ENCODE data around the gene FAM43B.
A peak's percentile ranks its signal among the peaks of the same experiment; 100 is the strongest.

The FAM43B gene

DNA sequence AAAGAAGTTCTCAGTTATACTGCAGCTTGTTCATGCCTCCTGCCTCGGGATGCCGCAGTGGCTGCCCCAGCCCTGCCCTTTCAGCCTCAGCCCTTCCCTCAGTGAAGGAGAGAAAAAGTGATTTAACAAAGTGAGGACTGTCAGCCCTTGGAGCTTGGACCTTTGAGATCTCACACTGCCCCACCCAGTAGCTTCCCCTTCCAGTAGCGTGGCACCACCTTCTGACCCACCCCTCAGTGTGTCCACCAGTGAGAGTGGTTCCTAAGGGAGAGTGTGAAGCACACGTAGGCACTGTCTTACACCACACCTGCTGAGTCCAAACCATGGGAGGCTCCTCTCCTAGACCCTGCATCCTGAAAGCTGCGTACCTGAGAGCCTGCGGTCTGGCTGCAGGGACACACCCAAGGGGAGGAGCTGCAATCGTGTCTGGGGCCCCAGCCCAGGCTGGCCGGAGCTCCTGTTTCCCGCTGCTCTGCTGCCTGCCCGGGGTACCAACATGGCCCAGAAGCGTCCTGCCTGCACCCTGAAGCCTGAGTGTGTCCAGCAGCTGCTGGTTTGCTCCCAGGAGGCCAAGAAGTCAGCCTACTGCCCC is 36.4 kb downstream of the FAM43B start, which contains the start of gene CDA:
Gene CDA (plus strand): TSS at position 464 of the 592 bp plus-strand sequence. CDS start 33 bp downstream, at position 497.
- peak within 1 kb of the TSS; percentile 12 for H3K4me3 ChIP-seq (ENCODE audit: low read depth, low read length)
- no peak for DNase-seq (ENCODE audit: low read depth)

DNA sequence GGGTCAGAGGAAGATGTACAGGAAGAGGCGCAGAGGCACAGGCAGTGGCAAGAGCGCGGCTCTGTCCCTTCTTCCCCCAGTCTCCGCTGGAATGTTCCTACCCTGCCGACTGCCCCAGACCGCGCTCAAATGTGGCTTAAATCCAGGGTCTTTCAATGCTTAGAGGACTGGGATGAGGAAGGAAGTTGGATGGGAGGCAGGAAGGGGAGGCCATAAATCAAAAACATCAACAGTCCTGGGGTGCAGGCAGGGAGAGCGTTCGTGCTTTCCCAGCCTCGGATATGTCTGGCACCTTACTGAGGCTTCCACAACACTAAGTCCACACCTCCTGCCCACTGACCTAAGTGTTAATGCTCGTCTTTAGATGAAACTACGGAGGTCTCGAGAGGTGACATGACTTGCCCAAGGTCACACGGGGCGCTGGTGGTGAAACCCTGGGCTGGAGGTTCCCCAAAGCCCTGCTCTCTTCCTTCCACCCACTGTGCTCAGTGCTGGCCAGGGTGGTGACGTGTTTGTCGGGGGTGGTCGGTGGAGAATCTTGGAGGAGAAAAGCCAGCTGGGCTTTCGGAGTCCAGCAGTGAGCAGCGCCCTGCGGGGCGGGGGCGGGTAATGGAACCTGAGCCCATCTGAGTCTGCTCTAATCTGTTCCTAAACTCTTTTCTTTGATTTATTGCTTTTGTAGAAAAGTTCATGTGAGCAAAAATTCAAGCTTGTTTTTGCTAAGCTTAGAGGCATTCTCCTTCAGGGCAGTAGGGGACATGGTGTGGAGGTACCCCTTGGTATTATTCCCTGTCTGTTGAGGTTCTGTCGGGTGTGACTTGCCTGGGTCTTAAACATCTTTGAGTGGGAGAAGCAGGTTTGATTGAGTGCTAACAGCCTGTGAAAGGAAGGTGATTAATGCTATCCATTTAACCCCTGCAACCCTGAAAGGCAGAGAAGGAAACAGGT is 37.2 kb downstream of the FAM43B start:
- peak overlapping the region; percentile 12 for H3K4me3 ChIP-seq (ENCODE audit: low read depth, low read length)
- DNase-seq (ENCODE audit: low read depth), result peak; percentile 75

DNA sequence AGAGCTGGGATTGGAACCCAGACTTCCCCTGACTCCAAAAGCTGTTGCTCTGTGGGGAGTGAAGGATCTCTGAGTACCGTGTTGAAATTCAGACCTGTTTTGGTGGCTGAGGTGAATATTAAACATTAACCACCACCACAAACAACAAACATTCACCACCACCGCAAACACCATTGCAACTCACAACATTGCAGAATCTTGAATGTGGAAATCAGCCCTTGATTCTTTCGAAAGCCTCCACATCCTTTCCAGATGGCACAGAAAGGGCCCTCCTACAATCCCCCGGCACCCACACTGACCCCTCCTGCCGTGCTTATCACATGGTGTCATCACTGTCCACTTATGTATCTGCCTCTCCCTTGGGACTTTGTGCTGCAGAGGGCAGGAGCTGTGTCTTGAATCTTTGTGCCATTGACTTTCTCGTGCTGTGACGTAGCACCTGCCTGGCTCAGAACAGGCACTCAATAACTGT is 38.0 kb downstream of the FAM43B start:
- H3K4me3 ChIP-seq (ENCODE audit: low read depth, low read length), result no peak overlapping the region
- DNase-seq (ENCODE audit: low read depth), result no peak

DNA sequence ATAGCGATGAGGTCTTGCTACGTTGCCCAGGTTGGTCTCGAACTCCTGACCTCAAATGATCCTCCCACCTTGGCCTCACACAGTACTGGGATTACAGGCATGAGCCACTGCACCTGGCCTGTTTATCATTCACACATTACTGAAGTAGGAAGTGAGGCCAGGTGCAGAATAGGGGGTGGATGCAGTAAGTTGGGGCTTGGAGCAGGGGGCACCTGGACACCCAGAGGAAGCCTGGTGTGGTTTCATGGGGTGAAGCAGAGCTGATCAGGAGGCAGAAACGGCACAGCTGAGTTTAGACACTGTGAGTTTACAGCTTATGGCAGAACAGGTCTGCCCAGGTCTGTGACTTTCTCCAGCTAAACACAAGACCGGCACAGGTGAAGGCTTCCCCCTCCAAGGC is 41.4 kb downstream of the FAM43B start:
- DNase-seq (ENCODE audit: low read depth), result no peak
- H3K4me3 ChIP-seq (ENCODE audit: low read depth, low read length), result no peak overlapping the region

DNA sequence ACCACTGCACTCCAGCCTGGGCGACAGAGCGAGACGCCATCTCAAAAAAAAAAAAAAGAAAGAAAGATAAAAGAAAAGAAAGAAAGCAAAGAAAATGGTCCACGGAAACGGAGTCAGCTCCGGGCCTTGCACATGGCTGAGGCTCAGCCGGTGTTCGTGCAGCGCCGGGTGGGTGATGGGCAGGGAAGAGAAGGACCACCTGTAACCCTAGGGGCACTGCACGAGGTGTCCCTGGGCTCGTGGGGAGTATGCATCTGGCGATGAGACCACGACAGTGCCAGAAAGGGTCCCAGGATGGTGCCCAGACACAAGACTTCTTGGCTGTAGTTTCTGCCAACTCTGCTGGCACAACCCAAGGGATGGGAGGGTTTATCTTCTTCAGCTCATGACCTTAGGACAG is 42.4 kb downstream of the FAM43B start:
- H3K4me3 ChIP-seq (ENCODE audit: low read depth, low read length), result no peak overlapping the region
- no peak for DNase-seq (ENCODE audit: low read depth)

DNA sequence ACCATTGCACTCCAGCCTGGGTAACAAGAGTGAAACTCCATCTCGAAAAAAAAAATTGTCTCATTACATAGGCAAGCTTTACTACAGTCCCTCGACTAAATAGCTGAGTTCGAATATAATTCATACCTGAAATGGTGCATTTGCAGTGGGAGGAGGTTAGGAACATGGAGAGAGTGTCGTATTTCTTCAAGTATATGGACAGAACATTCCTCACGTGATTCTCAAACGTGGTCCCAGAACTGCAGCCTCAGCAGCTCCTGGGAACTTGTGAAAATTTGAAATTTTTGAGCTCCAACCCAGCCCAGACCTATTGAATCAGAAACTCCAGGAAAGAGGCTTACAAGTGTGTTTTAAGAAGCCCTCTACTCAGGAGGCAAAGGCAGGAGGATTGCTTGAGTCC is 43.7 kb downstream of the FAM43B start:
- DNase-seq (ENCODE audit: low read depth), result no peak
- H3K4me3 ChIP-seq (ENCODE audit: low read depth, low read length), result no peak overlapping the region

DNA sequence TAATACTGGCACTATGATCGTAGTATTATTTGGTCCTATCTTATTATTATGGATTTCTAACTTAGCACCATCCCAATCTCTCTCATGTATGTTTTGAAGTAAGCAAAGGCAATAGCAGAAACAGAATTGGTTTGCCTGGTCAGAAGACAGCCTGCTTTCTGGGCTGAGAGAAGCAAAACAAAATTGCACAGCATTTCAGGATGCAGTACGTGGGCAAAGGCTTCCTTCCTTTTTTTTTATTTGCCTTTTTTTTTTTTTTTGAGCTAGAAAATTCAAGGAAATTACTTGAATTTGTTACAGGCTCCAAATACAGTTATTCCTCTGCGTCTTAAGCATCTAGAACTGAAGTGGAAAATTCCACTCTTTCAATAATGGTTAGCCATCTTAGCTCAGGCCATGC is 45.3 kb downstream of the FAM43B start:
- no peak overlapping the region for H3K4me3 ChIP-seq (ENCODE audit: low read depth, low read length)
- no peak for DNase-seq (ENCODE audit: low read depth)

DNA sequence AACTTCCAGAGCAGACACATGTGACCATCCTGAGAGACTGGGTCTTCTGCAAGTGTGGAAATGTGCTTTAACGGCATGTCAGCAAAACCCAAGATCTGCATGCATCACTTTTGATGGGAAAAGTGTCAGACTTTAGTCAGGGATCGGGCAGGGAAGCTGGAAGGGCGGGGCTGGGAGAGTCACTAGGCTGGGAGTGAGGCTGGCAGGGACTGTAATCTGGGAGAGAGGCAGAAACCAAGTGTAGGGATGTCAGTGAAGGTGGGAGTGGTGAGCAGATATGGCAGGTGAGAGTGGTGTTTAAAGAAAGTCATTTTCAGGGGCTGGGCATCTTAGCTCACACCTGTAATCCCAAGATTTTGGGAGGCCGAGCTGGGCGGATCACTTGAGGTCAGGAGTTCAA is 47.8 kb downstream of the FAM43B start:
- no peak overlapping the region for H3K4me3 ChIP-seq (ENCODE audit: low read depth, low read length)
- no peak for DNase-seq (ENCODE audit: low read depth)

DNA sequence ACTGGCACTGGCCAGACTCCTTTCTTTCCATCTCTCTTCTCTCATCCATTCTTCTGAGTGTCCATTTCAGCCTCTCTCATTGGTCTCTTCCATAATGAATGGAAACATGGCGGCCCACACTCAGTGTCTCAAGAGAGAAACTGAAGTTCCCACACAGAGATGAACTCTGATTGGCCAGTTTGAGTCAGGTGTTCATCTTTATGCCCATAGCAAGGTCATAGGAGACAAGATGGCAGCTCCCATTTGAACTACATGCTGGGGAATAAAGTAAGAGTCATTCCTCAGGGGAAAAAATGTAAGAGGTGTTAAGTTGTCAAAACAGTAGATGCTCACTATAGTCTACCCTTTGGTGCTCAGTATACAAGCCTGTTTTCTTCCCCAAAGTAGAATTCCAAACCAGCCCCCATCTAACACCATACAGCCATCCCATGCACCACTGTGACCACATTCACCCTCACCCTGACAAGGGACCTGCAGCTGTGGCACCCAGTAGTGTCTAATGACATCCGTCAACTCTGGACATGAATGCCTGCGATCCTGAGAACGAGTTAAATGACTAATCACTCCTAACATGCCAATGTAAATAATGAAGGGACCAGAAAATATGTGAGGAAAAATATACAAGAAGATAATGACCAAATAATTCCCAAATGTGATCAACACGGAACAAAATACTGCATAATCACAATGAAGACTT is 48.9 kb downstream of the FAM43B start:
- no peak for DNase-seq (ENCODE audit: low read depth)
- H3K4me3 ChIP-seq (ENCODE audit: low read depth, low read length), result no peak overlapping the region

DNA sequence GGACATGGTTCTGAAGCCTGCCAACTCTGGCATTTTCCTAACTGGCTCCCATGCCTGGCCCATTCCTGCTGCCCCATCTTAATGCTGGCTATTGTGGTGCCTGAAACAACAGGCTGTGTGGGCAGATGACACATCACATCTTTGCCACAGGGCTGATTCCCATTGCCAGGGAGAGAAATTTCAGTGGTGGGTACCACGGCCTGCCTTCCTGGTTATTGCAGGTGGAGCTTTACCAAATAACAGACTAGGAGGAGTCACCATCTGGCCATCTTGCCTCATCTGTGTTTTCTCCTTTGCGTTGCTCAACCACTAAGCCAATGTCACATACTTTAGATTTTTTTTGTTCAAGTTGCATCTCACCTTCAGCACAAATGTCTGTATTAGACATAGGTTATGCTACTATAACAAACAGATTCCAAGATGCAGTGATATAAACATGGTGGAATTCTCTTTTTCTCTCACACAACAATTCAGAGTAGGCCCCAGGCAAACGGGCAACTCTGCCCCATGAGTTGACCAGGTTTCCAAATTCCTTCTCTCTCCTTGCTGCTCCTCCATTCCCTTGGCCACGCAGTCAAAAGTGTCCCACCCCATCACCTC is 50.6 kb downstream of the FAM43B start:
- H3K4me3 ChIP-seq (ENCODE audit: low read depth, low read length), result no peak overlapping the region
- DNase-seq (ENCODE audit: low read depth), result no peak

DNA sequence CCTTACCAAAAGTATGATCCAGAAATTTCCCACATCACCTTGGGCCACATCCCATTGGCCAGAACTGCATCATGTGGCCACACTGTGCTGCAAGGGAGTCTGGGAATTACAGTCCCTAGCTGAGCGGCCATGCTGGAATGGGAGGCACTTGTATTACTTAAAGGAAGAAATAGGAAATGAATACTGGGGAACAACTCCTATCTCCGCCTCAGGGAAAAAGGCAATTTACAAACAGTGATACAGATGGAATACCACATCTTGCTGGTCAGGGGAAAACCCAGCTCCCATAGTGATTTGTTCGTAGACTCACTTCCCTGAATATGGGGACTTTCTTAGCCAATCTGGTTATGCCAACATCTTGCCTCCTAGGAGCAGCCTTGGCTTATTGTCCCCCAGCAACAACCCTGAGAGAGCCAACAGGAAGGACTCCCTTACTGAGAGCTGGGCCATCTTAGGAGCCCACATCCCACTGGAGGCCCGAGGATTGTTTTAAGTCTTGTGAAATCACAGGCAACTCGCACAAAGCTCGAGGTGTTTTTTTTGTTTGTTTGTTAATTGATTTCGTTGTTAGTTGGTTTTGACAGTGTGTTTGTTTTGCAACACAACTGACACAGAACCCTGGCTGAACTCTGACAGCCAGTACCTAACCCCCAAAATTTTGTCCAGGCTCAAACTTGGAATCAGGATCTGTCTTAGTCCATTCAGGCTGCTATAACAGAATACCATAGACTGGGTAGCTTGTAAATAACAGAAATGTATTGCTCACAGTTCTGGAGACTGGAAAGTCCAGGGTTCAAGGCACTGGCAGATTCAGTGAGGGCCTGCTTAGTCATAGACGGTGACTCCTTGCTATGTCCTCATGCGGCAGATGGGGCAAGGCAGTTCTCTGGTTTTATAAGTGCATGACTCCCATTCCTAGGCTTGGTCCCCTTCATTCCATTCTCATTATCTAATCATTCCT is 51.4 kb downstream of the FAM43B start:
- H3K4me3 ChIP-seq (ENCODE audit: low read depth, low read length), result no peak overlapping the region
- peak; percentile 60 for DNase-seq (ENCODE audit: low read depth)
